Body of pancreas (tissue), 4 donors: ENCODE data around the gene VPS41. TPM values are rescaled to one million over a fixed set of nuclear protein-coding genes. Genes with fewer than 3 reads are reported as not detected.

Experiments
- ATAC-seq: fragments of 150-250 bp; one replicate; pipeline ENCODE4 v1.9.1; 2016
- DNase-seq, 4 donors: peaks; one replicate each; pipeline ENCODE4 v3.0.0-alpha.2; 2019
- H3K27ac ChIP-seq, 4 donors: fragments of 200-600 bp; sonication (generic); 1 replicate in 3 of 4; 2 replicates in 1 of 4; pipeline versions ENCODE4 v1.5.1 to v1.6.1; 2016 to 2019; ENCODE audit warnings: mild to moderate bottlenecking in 1 of 4, mixed read lengths in 1 of 4, moderate library complexity in 1 of 4
- H3K27me3 ChIP-seq, 2 donors: fragments of 200-600 bp; sonication (generic); one replicate each; pipeline ENCODE4 v1.6.0; 2016; ENCODE audit warnings: mild to moderate bottlenecking in 1 of 2
- H3K36me3 ChIP-seq, 2 donors: fragments of 200-600 bp; sonication (generic); replicated peaks in 1 of 2; 2 replicates each; pipeline ENCODE4 v1.5.1; 2016; ENCODE audit warnings: low read depth in 2 of 2; ENCODE audit not compliant: insufficient read depth in 1 of 2
- H3K4me1 ChIP-seq: fragments of 200-600 bp; sonication (generic); one replicate; pipeline ENCODE4 v1.6.0; 2016
- H3K4me3 ChIP-seq, 2 donors: fragments of 200-600 bp; sonication (generic); 1 replicate in 1 of 2; 2 replicates in 1 of 2; pipeline ENCODE4 v1.5.1; 2016 to 2019
- H3K9me3 ChIP-seq, 3 donors: fragments of 200-600 bp; sonication (generic); 1 replicate in 2 of 3; 2 replicates in 1 of 3; pipeline ENCODE4 v1.5.1; 2016
- CTCF ChIP-seq, 7 experiments: fragments of 450-650 bp in 4 of 7; fragments of 200-600 bp in 3 of 7; sonication (generic) in 3 of 7; IDR thresholded peaks; one replicate each; pipeline ENCODE4 v1.5.1; 2016 to 2019; ENCODE audit warnings: antibody characterized with exemption in 7 of 7
- POLR2A ChIP-seq, 3 donors: fragments of 450-650 bp; IDR thresholded peaks; one replicate each; pipeline ENCODE4 v1.6.1; 2016; ENCODE audit warnings: antibody characterized with exemption in 3 of 3, mild to moderate bottlenecking in 2 of 3
- WGBS, 2 donors: methylation state at CpG; one replicate each; pipeline ENCODE4 v1.1.5; 2017; 5-methylcytosine and 5-hydroxymethylcytosine counted together
- intact Hi-C: fragments of 100-400 bp; cut with DNase I; formaldehyde crosslinking; loops from one replicate; pipeline ENCODE4 v1.15.1; 2023
- total RNA-seq, 2 donors: library from RNA; depleted of rRNA; stranded (reverse); fragments of >200 nt; gene quantifications; one replicate each; pipeline ENCODE4 v1.1.0, GENCODE V29; 2016

VPS41 gene
- total RNA-seq, 2 donors from 2014 or later, result 18.1 to 53.2 TPM

GRCh38 chr7:38822549-38822948 is 86.4 kb downstream of the VPS41 start:
- peaks cover 0 to 6% (median 0%) of the 10 kb centered on the region in 3 donors for H3K9me3 ChIP-seq
- no peak overlapping the region for H3K27ac ChIP-seq
- ATAC-seq, result no peak
- intact Hi-C loops, result no loop called here
- DNase-seq, result no peak
- TF ChIP-seq POLR2A (IDR thresholded peaks at IDR 0.05) (no peak), CTCF (IDR thresholded peaks at IDR 0.05) (no peak)
- no peaks in the 10 kb centered on the region for H3K27me3 ChIP-seq
- no peak overlapping the region for H3K4me3 ChIP-seq
- WGBS, 2 donors, result 89 to 95% methylated on average over 1 of the region's 1 CpG
- H3K36me3 ChIP-seq, result no peaks in the 10 kb centered on the region
- peaks cover 15% of the 10 kb centered on the region for H3K4me1 ChIP-seq

GRCh38 chr7:38820571-38820970 is 88.4 kb downstream of the VPS41 start:
- no peak for TF ChIP-seq CTCF (IDR thresholded peaks at IDR 0.05)
- TF ChIP-seq POLR2A (IDR thresholded peaks at IDR 0.05), result no peak
- no peak overlapping the region for H3K27ac ChIP-seq
- H3K36me3 ChIP-seq, result no peaks in the 10 kb centered on the region
- WGBS, 2 donors, result 94 to 96% methylated on average over 4 of the region's 4 CpGs
- H3K27me3 ChIP-seq, result no peaks in the 10 kb centered on the region
- H3K4me1 ChIP-seq, result peaks cover 3% of the 10 kb centered on the region
- intact Hi-C loops, result no loop called here
- ATAC-seq (no peak), DNase-seq (no peak)
- peaks cover 0 to 6% (median 0%) of the 10 kb centered on the region in 3 donors for H3K9me3 ChIP-seq
- H3K4me3 ChIP-seq, result no peak overlapping the region

GRCh38 chr7:38819463-38819862 is 89.5 kb downstream of the VPS41 start:
- no peaks in the 10 kb centered on the region for H3K36me3 ChIP-seq
- WGBS, 2 donors, result 80 to 83% methylated on average over 2 of the region's 2 CpGs
- DNase-seq (no peak), ATAC-seq (no peak)
- intact Hi-C loops, result no loop called here
- H3K27me3 ChIP-seq, result no peaks in the 10 kb centered on the region
- no peaks in the 10 kb centered on the region for H3K4me1 ChIP-seq
- no peak overlapping the region for H3K27ac ChIP-seq
- TF ChIP-seq CTCF (IDR thresholded peaks at IDR 0.05) (no peak), POLR2A (IDR thresholded peaks at IDR 0.05) (no peak)
- no peak overlapping the region for H3K4me3 ChIP-seq
- peaks cover 0 to 6% (median 0%) of the 10 kb centered on the region in 3 donors for H3K9me3 ChIP-seq

- Histone ChIP-seq H3K4me1 (no peaks in the 10 kb centered on the region), H3K4me3 (no peak overlapping the region), H3K27me3 (no peaks in the 10 kb centered on the region), H3K9me3 (no peaks in the 10 kb centered on the region), H3K27ac (no peak overlapping the region), H3K36me3 (no peaks in the 10 kb centered on the region)
- intact Hi-C loops, result no loop called here
- ATAC-seq (no peak), DNase-seq (no peak)
- TF ChIP-seq CTCF (IDR thresholded peaks at IDR 0.05) (no peak), POLR2A (IDR thresholded peaks at IDR 0.05) (no peak)
- 95 to 98% methylated on average over 7 of the region's 7 CpGs for WGBS, 2 donors
Observed at GRCh38 chr7:38817526-38817925, 91.5 kb downstream of the VPS41 start.

GRCh38 chr7:38813768-38814167 is 95.2 kb downstream of the VPS41 start:
- Histone ChIP-seq H3K27me3 (no peaks in the 10 kb centered on the region), H3K4me3 (no peak overlapping the region), H3K9me3 (no peaks in the 10 kb centered on the region), H3K36me3 (no peaks in the 10 kb centered on the region), H3K4me1 (peaks cover 6% of the 10 kb centered on the region), H3K27ac (no peak overlapping the region)
- no peak for DNase-seq
- TF ChIP-seq CTCF (IDR thresholded peaks at IDR 0.05) (no peak), POLR2A (IDR thresholded peaks at IDR 0.05) (no peak)
- intact Hi-C loops, result no loop called here
- ATAC-seq, result no peak
- WGBS, 2 donors, result 89 to 92% methylated on average over 1 of the region's 1 CpG
